Astrocyte (in vitro differentiated cells and primary cell): ENCODE measurements around the gene PTPN22. TPM values are rescaled to one million over a fixed set of nuclear protein-coding genes. Genes with fewer than 3 reads are reported as not detected.

Experiments
- DNase-seq: peaks from one replicate; pipeline ENCODE4 v3.0.0-alpha.2; 2010; ENCODE audit warnings: low read depth
- FAIRE-seq: peaks from 2 replicates; lab custom pipeline; 2011; peaks lifted over from hg19 to GRCh38; lab: Jason Lieb, UNC
- H2AFZ ChIP-seq: 2 replicates; pipeline ENCODE4 v1.6.0; 2012; ENCODE audit warnings: low read depth, low read length, inconsistent platforms
- H3K27ac ChIP-seq: 2 replicates; pipeline ENCODE4 v1.5.1; 2011; ENCODE audit warnings: low read depth, low read length, inconsistent platforms
- H3K27me3 ChIP-seq: 2 replicates; pipeline ENCODE4 v1.6.0; 2011; ENCODE audit warnings: low read length, inconsistent platforms; ENCODE audit not compliant: insufficient read depth
- H3K36me3 ChIP-seq: 2 replicates; pipeline ENCODE4 v1.5.1; 2011; ENCODE audit warnings: low read length, inconsistent platforms; ENCODE audit not compliant: insufficient read depth
- H3K4me1 ChIP-seq: 2 replicates; pipeline ENCODE4 v1.5.1; 2011; ENCODE audit warnings: low read length, inconsistent platforms; ENCODE audit not compliant: insufficient read depth
- H3K4me2 ChIP-seq: 2 replicates; pipeline ENCODE4 v1.6.0; 2012; ENCODE audit warnings: low read length, inconsistent platforms
- H3K4me3 ChIP-seq: 2 replicates; pipeline ENCODE4 v1.5.1; 2011; ENCODE audit warnings: low read depth, mild to moderate bottlenecking, low read length, inconsistent platforms; ENCODE audit not compliant: insufficient read depth
- H3K79me2 ChIP-seq: 2 replicates; pipeline ENCODE4 v1.6.0; 2012; ENCODE audit warnings: mild to moderate bottlenecking, low read length, inconsistent platforms; ENCODE audit not compliant: insufficient read depth
- H3K9ac ChIP-seq: 2 replicates; pipeline ENCODE4 v1.6.0; 2012; ENCODE audit warnings: mild to moderate bottlenecking, low read length, inconsistent platforms
- H3K9me3 ChIP-seq: 2 replicates; pipeline ENCODE4 v1.5.1; 2012; ENCODE audit warnings: low read depth, mild to moderate bottlenecking, low read length, inconsistent platforms; ENCODE audit not compliant: insufficient read depth
- H4K20me1 ChIP-seq: 2 replicates; pipeline ENCODE4 v1.6.0; 2012; ENCODE audit warnings: low read length, inconsistent platforms; ENCODE audit not compliant: insufficient read depth
- H3K27ac Mint-ChIP-seq: one replicate; pipeline ENCODE4 v1.8.0; 2021; ENCODE audit warnings: mild to moderate bottlenecking, mixed read lengths; ENCODE audit not compliant: unreplicated experiment
- H3K27me3 Mint-ChIP-seq: one replicate; pipeline ENCODE4 v1.8.0; 2021; ENCODE audit warnings: low read depth, mixed read lengths; ENCODE audit not compliant: unreplicated experiment
- H3K36me3 Mint-ChIP-seq: one replicate; pipeline ENCODE4 v1.8.0; 2021; ENCODE audit warnings: low read depth, mixed read lengths; ENCODE audit not compliant: unreplicated experiment
- H3K4me1 Mint-ChIP-seq: one replicate; pipeline ENCODE4 v1.8.0; 2021; ENCODE audit warnings: low read depth, mixed read lengths; ENCODE audit not compliant: unreplicated experiment
- H3K4me3 Mint-ChIP-seq: one replicate; pipeline ENCODE4 v1.8.0; 2021; ENCODE audit warnings: mild to moderate bottlenecking, moderate library complexity, mixed read lengths; ENCODE audit not compliant: unreplicated experiment
- H3K9me3 Mint-ChIP-seq: one replicate; pipeline ENCODE4 v1.8.0; 2021; ENCODE audit warnings: mild to moderate bottlenecking, mixed read lengths; ENCODE audit not compliant: unreplicated experiment
- CTCF ChIP-seq: IDR thresholded peaks from 2 replicates; pipeline ENCODE4 v1.5.1; 2011; ENCODE audit warnings: low read depth, mild to moderate bottlenecking, inconsistent platforms, low read length, moderate library complexity; ENCODE audit not compliant: insufficient read depth
- EZH2 ChIP-seq: IDR thresholded peaks from 2 replicates; pipeline ENCODE4 v1.6.1; 2012; ENCODE audit warnings: mild to moderate bottlenecking, low read length, inconsistent platforms; ENCODE audit not compliant: insufficient read depth
- total RNA-seq: library from RNA; stranded (reverse); gene quantifications from 2 replicates; pipeline ENCODE4 v1.2.1, GENCODE V29; 2021

Gene PTPN22
- total RNA-seq, 1 donor from 2014 or later: 1.3 TPM

GRCh38 chr1:113916974-113917373 lies 45.5 kb upstream of the PTPN22 start:
- Histone ChIP-seq H3K4me1 (peaks cover 3% of the 10 kb centered on the region), H3K27ac (no peak overlapping the region), H3K79me2 (no peaks in the 10 kb centered on the region), H2AFZ (no peak overlapping the region), H3K9ac (no peak overlapping the region), H4K20me1 (no peaks in the 10 kb centered on the region), H3K36me3 (peaks cover 5% of the 10 kb centered on the region), H3K27me3 (no peaks in the 10 kb centered on the region), H3K9me3 (no peaks in the 10 kb centered on the region), H3K4me3 (no peak overlapping the region), H3K4me2 (no peak overlapping the region)
- no peak for TF ChIP-seq CTCF
- no peak for TF ChIP-seq EZH2
- peaks cover 10% of the 10 kb centered on the region for H3K4me1 Mint-ChIP-seq
- H3K36me3 Mint-ChIP-seq: peaks cover under 1% of the 10 kb centered on the region
- H3K4me3 Mint-ChIP-seq: no peak overlapping the region
- DNase-seq (no peak), FAIRE-seq (no peak)
- no peak overlapping the region for H3K27ac Mint-ChIP-seq
- no peaks in the 10 kb centered on the region for H3K9me3 Mint-ChIP-seq
- H3K27me3 Mint-ChIP-seq: peaks cover 6% of the 10 kb centered on the region

DNA sequence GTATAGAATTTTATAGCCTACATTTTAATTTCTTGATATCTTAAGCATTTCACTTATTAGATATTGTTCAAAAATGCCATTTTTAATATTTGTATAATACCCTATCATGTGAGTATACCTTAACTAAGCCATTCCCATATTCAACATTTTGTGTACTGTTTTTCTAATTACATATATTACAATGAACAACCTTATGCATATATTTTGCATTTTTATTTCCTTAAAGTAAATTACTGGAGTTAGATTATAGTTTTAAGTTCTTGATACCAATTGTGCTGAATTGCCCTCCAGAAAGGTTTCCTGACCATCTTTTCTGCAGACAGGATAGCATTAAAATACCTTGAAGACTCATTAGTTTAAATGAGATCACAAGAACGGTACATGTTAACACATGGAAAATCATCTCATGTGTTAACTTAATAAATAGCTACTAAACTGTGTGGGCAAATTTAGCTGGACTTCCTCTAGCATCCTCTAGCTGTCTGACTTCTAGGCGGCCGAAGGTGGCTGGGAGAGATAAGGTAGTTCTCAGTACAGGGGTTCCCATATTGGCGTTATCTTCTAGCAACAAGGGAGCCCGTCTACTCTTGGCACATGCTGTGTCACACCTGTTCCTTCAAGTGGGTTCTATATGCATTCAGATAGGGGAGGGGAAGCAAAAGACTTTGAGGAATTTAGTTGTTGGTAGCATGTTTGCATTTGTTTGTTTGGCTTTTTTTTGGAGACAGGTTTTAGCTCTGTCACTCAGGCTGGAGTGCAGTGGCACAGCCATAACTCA lies 42.6 kb upstream of the PTPN22 start:
- Mint-ChIP-seq H3K9me3 (no peaks in the 10 kb centered on the region), H3K27me3 (peaks cover 6% of the 10 kb centered on the region), H3K4me1 (peaks cover 10% of the 10 kb centered on the region), H3K4me3 (no peak overlapping the region), H3K27ac (no peak overlapping the region), H3K36me3 (peaks cover 12% of the 10 kb centered on the region)
- Histone ChIP-seq H3K4me1 (peaks cover 3% of the 10 kb centered on the region), H3K79me2 (no peaks in the 10 kb centered on the region), H3K27me3 (no peaks in the 10 kb centered on the region), H3K4me2 (no peak overlapping the region), H4K20me1 (no peaks in the 10 kb centered on the region), H3K36me3 (peaks cover 23% of the 10 kb centered on the region), H3K9ac (no peak overlapping the region), H2AFZ (no peak overlapping the region), H3K4me3 (no peak overlapping the region), H3K27ac (no peak overlapping the region), H3K9me3 (no peaks in the 10 kb centered on the region)
- FAIRE-seq (no peak), DNase-seq (no peak)
- no peak for TF ChIP-seq EZH2
- TF ChIP-seq CTCF: no peak

DNA sequence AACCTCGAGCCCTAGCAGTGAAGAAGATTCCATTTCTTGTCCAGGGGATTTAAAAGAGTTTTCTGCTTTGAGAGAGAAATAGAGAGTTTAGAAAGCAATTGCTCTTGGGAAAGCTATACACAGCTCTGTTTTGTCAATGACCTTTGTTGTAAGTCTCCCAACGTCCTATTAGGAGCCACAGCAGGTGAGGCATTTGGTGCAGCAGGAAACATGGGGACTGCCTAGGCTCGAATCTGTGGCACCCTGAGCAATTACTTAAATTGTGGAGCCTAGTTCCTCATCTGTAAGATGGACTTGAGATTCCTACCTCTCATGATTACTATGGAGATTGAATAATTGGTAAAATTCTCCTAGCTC lies 41.8 kb upstream of the PTPN22 start:
- H3K79me2 ChIP-seq: no peaks in the 10 kb centered on the region
- Mint-ChIP-seq H3K27ac (peak overlapping the region; percentile 75), H3K4me3 (no peak overlapping the region), H3K27me3 (peaks cover 3% of the 10 kb centered on the region), H3K36me3 (peaks cover 12% of the 10 kb centered on the region), H3K9me3 (no peaks in the 10 kb centered on the region), H3K4me1 (peaks cover 10% of the 10 kb centered on the region)
- H3K4me1 ChIP-seq: peaks cover 3% of the 10 kb centered on the region
- H3K4me3 ChIP-seq: no peak overlapping the region
- no peaks in the 10 kb centered on the region for H3K27me3 ChIP-seq
- H3K9ac ChIP-seq: no peak overlapping the region
- peak overlapping the region; percentile 32 for H3K4me2 ChIP-seq
- H2AFZ ChIP-seq: no peak overlapping the region
- H3K27ac ChIP-seq: no peak overlapping the region
- DNase-seq (no peak), FAIRE-seq (no peak)
- no peaks in the 10 kb centered on the region for H4K20me1 ChIP-seq
- H3K9me3 ChIP-seq: no peaks in the 10 kb centered on the region
- H3K36me3 ChIP-seq: peaks cover 26% of the 10 kb centered on the region
- no peak for TF ChIP-seq EZH2
- no peak for TF ChIP-seq CTCF
